Mesendoderm (in vitro differentiated cells): ENCODE measurements around the gene ATOH8.
A peak's percentile ranks its signal among the peaks of the same experiment; 100 is the strongest.

Experiments
- DNase-seq: peaks from one replicate; pipeline ENCODE4 v3.0.0; 2013
- H2AK5ac ChIP-seq: 2 replicates; pipeline ENCODE4 v1.6.1; 2013; ENCODE audit warnings: low read length, inconsistent platforms
- H2BK120ac ChIP-seq: 2 replicates; pipeline ENCODE4 v1.6.1; 2013; ENCODE audit warnings: low read depth, mild to moderate bottlenecking, low read length, moderate library complexity, mixed read lengths
- H2BK15ac ChIP-seq: replicated peaks from 2 replicates; pipeline ENCODE4 v1.6.1; 2013; ENCODE audit warnings: low read depth, mild to moderate bottlenecking, moderate library complexity
- H2BK5ac ChIP-seq: 2 replicates; pipeline ENCODE4 v1.6.1; 2013; ENCODE audit warnings: low read length, inconsistent platforms
- H3K18ac ChIP-seq: 2 replicates; pipeline ENCODE4 v1.6.1; 2013; ENCODE audit warnings: mild to moderate bottlenecking, low read length, mixed read lengths
- H3K23ac ChIP-seq: one replicate; pipeline ENCODE4 v1.6.1; 2013; ENCODE audit warnings: low read length
- H3K27ac ChIP-seq: 2 replicates; pipeline ENCODE4 v1.5.1; 2013; ENCODE audit warnings: low read depth, mild to moderate bottlenecking, inconsistent platforms, low read length, moderate library complexity
- H3K27me3 ChIP-seq: 2 replicates; pipeline ENCODE4 v1.6.1; 2013; ENCODE audit warnings: low read length, control low read depth, mild to moderate bottlenecking, inconsistent platforms; ENCODE audit not compliant: insufficient read depth, poor library complexity
- H3K36me3 ChIP-seq: 2 replicates; pipeline ENCODE4 v1.6.1; 2013; ENCODE audit warnings: low read length, inconsistent platforms; ENCODE audit not compliant: control insufficient read depth, insufficient read depth
- H3K4ac ChIP-seq: one replicate; pipeline ENCODE4 v1.6.1; 2013; ENCODE audit warnings: low read depth, mild to moderate bottlenecking, low read length, moderate library complexity
- H3K4me1 ChIP-seq: 2 replicates; pipeline ENCODE4 v1.6.1; 2013; ENCODE audit warnings: low read depth, low read length, inconsistent platforms; ENCODE audit not compliant: control insufficient read depth
- H3K4me2 ChIP-seq: 2 replicates; pipeline ENCODE4 v1.6.1; 2013; ENCODE audit warnings: low read length
- H3K4me3 ChIP-seq: 2 replicates; pipeline ENCODE4 v1.5.1; 2013; ENCODE audit warnings: mild to moderate bottlenecking, low read length
- H3K56ac ChIP-seq: one replicate; pipeline ENCODE4 v1.6.1; 2013; ENCODE audit warnings: low read length
- H3K79me1 ChIP-seq: 2 replicates; pipeline ENCODE4 v1.6.1; 2013; ENCODE audit warnings: low read length, inconsistent platforms
- H3K79me2 ChIP-seq: 2 replicates; pipeline ENCODE4 v1.6.1; 2013; ENCODE audit warnings: mild to moderate bottlenecking, low read length; ENCODE audit not compliant: control insufficient read depth, insufficient read depth
- H3K9ac ChIP-seq: 2 replicates; pipeline ENCODE4 v1.6.1; 2013; ENCODE audit warnings: low read length, inconsistent platforms
- H4K5ac ChIP-seq: one replicate; pipeline ENCODE4 v1.6.1; 2013; ENCODE audit warnings: low read length
- H4K8ac ChIP-seq: one replicate; pipeline ENCODE4 v1.6.1; 2013; ENCODE audit warnings: low read depth, mild to moderate bottlenecking, control low read depth, low read length, moderate library complexity
- WGBS: extraction: QIAGEN DNeasy Blood & Tissue Kit; methylation state at CpG from one replicate; pipeline ENCODE4 v1.1.7; 2013; ENCODE audit warnings: low lambda C conversion rate, missing lambda C conversion rate; ENCODE audit not compliant: insufficient coverage; ENCODE audit errors: extremely low coverage; 5-methylcytosine and 5-hydroxymethylcytosine counted together

Gene ATOH8

GRCh38 chr2:85797921-85798320 lies 44.1 kb downstream of the ATOH8 start:
- H3K79me1 ChIP-seq: no peaks in the 10 kb centered on the region
- no peak overlapping the region for H3K56ac ChIP-seq
- H2BK5ac ChIP-seq: no peak overlapping the region
- no peak overlapping the region for H3K9ac ChIP-seq
- no peak overlapping the region for H3K4ac ChIP-seq
- no peak overlapping the region for H3K4me2 ChIP-seq
- no peak overlapping the region for H4K8ac ChIP-seq
- H3K18ac ChIP-seq: no peak overlapping the region
- no CpG with 5 or more reads among the region's 6 CpGs for WGBS
- no peak overlapping the region for H3K4me3 ChIP-seq
- no peaks in the 10 kb centered on the region for H3K27me3 ChIP-seq
- H3K79me2 ChIP-seq: no peaks in the 10 kb centered on the region
- no peaks in the 10 kb centered on the region for H3K4me1 ChIP-seq
- no peak overlapping the region for H2BK15ac ChIP-seq
- H3K23ac ChIP-seq: no peak overlapping the region
- H4K5ac ChIP-seq: no peak overlapping the region
- peak; percentile 61 for DNase-seq
- H3K27ac ChIP-seq: no peak overlapping the region
- H2BK120ac ChIP-seq: no peak overlapping the region
- H3K36me3 ChIP-seq: no peaks in the 10 kb centered on the region
- H2AK5ac ChIP-seq: no peak overlapping the region

- Histone ChIP-seq H3K18ac (no peak overlapping the region), H4K5ac (no peak overlapping the region), H3K4ac (no peak overlapping the region), H4K8ac (no peak overlapping the region), H3K27ac (no peak overlapping the region), H3K4me3 (no peak overlapping the region), H3K56ac (no peak overlapping the region), H2BK15ac (no peak overlapping the region), H2AK5ac (no peak overlapping the region), H2BK5ac (no peak overlapping the region), H3K23ac (no peak overlapping the region), H3K79me2 (no peaks in the 10 kb centered on the region), H3K9ac (no peak overlapping the region), H3K4me1 (no peaks in the 10 kb centered on the region), H3K27me3 (no peaks in the 10 kb centered on the region), H2BK120ac (no peak overlapping the region), H3K79me1 (no peaks in the 10 kb centered on the region), H3K4me2 (no peak overlapping the region), H3K36me3 (no peaks in the 10 kb centered on the region)
- no CpG with 5 or more reads among the region's 11 CpGs for WGBS
- DNase-seq: no peak
These were observed 45.6 kb downstream of the ATOH8 start for GRCh38 chr2:85799215-85799956.

GRCh38 chr2:85800586-85800985 lies 46.8 kb downstream of the ATOH8 start:
- H3K4ac ChIP-seq: no peak overlapping the region
- H3K27ac ChIP-seq: no peak overlapping the region
- WGBS: no CpG with 5 or more reads among the region's 3 CpGs
- no peak overlapping the region for H3K4me2 ChIP-seq
- no peak overlapping the region for H4K8ac ChIP-seq
- no peak overlapping the region for H2BK15ac ChIP-seq
- H3K79me1 ChIP-seq: no peaks in the 10 kb centered on the region
- H2AK5ac ChIP-seq: no peak overlapping the region
- no peaks in the 10 kb centered on the region for H3K79me2 ChIP-seq
- H2BK5ac ChIP-seq: no peak overlapping the region
- H3K56ac ChIP-seq: no peak overlapping the region
- H3K23ac ChIP-seq: no peak overlapping the region
- no peak overlapping the region for H3K18ac ChIP-seq
- H3K4me3 ChIP-seq: no peak overlapping the region
- DNase-seq: no peak
- H3K4me1 ChIP-seq: no peaks in the 10 kb centered on the region
- H2BK120ac ChIP-seq: no peak overlapping the region
- no peak overlapping the region for H3K9ac ChIP-seq
- no peak overlapping the region for H4K5ac ChIP-seq
- no peaks in the 10 kb centered on the region for H3K36me3 ChIP-seq
- H3K27me3 ChIP-seq: no peaks in the 10 kb centered on the region

- no peak for DNase-seq
- H3K4me2 ChIP-seq: no peak overlapping the region
- no peaks in the 10 kb centered on the region for H3K27me3 ChIP-seq
- WGBS: no CpG with 5 or more reads among the region's 5 CpGs
- H2AK5ac ChIP-seq: no peak overlapping the region
- H3K18ac ChIP-seq: no peak overlapping the region
- H3K27ac ChIP-seq: no peak overlapping the region
- H3K9ac ChIP-seq: no peak overlapping the region
- H3K4me1 ChIP-seq: no peaks in the 10 kb centered on the region
- H2BK15ac ChIP-seq: no peak overlapping the region
- H4K5ac ChIP-seq: no peak overlapping the region
- H3K23ac ChIP-seq: no peak overlapping the region
- no peaks in the 10 kb centered on the region for H3K79me1 ChIP-seq
- no peaks in the 10 kb centered on the region for H3K79me2 ChIP-seq
- H3K36me3 ChIP-seq: no peaks in the 10 kb centered on the region
- H4K8ac ChIP-seq: no peak overlapping the region
- no peak overlapping the region for H3K56ac ChIP-seq
- H3K4me3 ChIP-seq: no peak overlapping the region
- H2BK5ac ChIP-seq: no peak overlapping the region
- no peak overlapping the region for H2BK120ac ChIP-seq
- H3K4ac ChIP-seq: no peak overlapping the region
These were observed 48.1 kb downstream of the ATOH8 start for GRCh38 chr2:85801871-85802270.

GRCh38 chr2:85802354-85803103 lies 48.7 kb downstream of the ATOH8 start:
- DNase-seq: no peak
- Histone ChIP-seq H2BK120ac (no peak overlapping the region), H3K27me3 (no peaks in the 10 kb centered on the region), H4K8ac (no peak overlapping the region), H3K4me1 (no peaks in the 10 kb centered on the region), H2BK15ac (no peak overlapping the region), H3K18ac (no peak overlapping the region), H2AK5ac (no peak overlapping the region), H3K4me3 (no peak overlapping the region), H4K5ac (no peak overlapping the region), H3K36me3 (no peaks in the 10 kb centered on the region), H3K4ac (no peak overlapping the region), H3K4me2 (no peak overlapping the region), H3K79me1 (no peaks in the 10 kb centered on the region), H3K9ac (no peak overlapping the region), H3K23ac (no peak overlapping the region), H2BK5ac (no peak overlapping the region), H3K56ac (no peak overlapping the region), H3K79me2 (no peaks in the 10 kb centered on the region), H3K27ac (no peak overlapping the region)
- no CpG with 5 or more reads among the region's 9 CpGs for whole genome bisulfite sequencing
